ENCODE data around the gene OTUB1. TPM values are rescaled to one million over a fixed set of nuclear protein-coding genes. Genes with fewer than 3 reads are reported as not detected.
A peak's percentile ranks its signal among the peaks of the same experiment; 100 is the strongest.

The OTUB1 gene
- total and polyA plus RNA-seq, 9 of the 15 experiments (the other 6 are each of a cell fraction or from before 2014, with no cell fraction given) = 29.5 to 134 (median 66.1) TPM

GRCh38 chr11:63970902-63971301, 15.3 kb upstream of the OTUB1 start (continued):
- no peak for TF ChIP-seq NFIX (CRISPR knock-in tag; IDR thresholded peaks at IDR 0.05; ENCODE audit: low read depth)
- TF ChIP-seq PCBP2 (IDR thresholded peaks at IDR 0.05; ENCODE audit: low read depth, low read length, poor library complexity, severe bottlenecking) = no peak
- TF ChIP-seq BHLHE40 (IDR thresholded peaks at IDR 0.05; ENCODE audit: low read length) = peak; percentile 66
- peak; percentile 23; the same call in 1 of the 2 replicates for TF ChIP-seq TOE1 (IDR thresholded peaks at IDR 0.05; ENCODE audit: borderline replicate concordance)
- no peak for TF ChIP-seq TOE1 (CRISPR knock-in tag; IDR thresholded peaks at IDR 0.05; ENCODE audit: borderline replicate concordance, low read depth)
- peak; percentile 81 for TF ChIP-seq MAX (CRISPR knock-in tag; IDR thresholded peaks at IDR 0.05)
- TF ChIP-seq, protein P1, sequence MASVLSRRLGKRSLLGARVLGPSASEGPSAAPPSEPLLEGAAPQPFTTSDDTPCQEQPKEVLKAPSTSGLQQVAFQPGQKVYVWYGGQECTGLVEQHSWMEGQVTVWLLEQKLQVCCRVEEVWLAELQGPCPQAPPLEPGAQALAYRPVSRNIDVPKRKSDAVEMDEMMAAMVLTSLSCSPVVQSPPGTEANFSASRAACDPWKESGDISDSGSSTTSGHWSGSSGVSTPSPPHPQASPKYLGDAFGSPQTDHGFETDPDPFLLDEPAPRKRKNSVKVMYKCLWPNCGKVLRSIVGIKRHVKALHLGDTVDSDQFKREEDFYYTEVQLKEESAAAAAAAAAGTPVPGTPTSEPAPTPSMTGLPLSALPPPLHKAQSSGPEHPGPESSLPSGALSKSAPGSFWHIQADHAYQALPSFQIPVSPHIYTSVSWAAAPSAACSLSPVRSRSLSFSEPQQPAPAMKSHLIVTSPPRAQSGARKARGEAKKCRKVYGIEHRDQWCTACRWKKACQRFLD (CRISPR knock-in tag; IDR thresholded peaks at IDR 0.05) = peak; percentile 24; the same call in 1 of the 2 replicates
- peak; percentile 76 for TF ChIP-seq L3MBTL2 (IDR thresholded peaks at IDR 0.05)
- TF ChIP-seq, protein P2, sequence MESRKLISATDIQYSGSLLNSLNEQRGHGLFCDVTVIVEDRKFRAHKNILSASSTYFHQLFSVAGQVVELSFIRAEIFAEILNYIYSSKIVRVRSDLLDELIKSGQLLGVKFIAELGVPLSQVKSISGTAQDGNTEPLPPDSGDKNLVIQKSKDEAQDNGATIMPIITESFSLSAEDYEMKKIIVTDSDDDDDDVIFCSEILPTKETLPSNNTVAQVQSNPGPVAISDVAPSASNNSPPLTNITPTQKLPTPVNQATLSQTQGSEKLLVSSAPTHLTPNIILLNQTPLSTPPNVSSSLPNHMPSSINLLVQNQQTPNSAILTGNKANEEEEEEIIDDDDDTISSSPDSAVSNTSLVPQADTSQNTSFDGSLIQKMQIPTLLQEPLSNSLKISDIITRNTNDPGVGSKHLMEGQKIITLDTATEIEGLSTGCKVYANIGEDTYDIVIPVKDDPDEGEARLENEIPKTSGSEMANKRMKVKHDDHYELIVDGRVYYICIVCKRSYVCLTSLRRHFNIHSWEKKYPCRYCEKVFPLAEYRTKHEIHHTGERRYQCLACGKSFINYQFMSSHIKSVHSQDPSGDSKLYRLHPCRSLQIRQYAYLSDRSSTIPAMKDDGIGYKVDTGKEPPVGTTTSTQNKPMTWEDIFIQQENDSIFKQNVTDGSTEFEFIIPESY (CRISPR knock-in tag; IDR thresholded peaks at IDR 0.05) = 0 out of 2 replicates have a peak, but pooled peaks have one; percentile 38
- TF ChIP-seq, protein P3, sequence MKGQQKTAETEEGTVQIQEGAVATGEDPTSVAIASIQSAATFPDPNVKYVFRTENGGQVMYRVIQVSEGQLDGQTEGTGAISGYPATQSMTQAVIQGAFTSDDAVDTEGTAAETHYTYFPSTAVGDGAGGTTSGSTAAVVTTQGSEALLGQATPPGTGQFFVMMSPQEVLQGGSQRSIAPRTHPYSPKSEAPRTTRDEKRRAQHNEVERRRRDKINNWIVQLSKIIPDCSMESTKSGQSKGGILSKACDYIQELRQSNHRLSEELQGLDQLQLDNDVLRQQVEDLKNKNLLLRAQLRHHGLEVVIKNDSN (CRISPR knock-in tag; IDR thresholded peaks at IDR 0.05) = peak; percentile 66
- TF ChIP-seq TFE3 (CRISPR knock-in tag; IDR thresholded peaks at IDR 0.05) = peak; percentile 28; the same call in 1 of the 2 replicates
- no peak for TF ChIP-seq ZFPM2 (CRISPR knock-in tag; IDR thresholded peaks at IDR 0.05)
- no peak for TF ChIP-seq ZNF232 (CRISPR knock-in tag; IDR thresholded peaks at IDR 0.05)
- TF ChIP-seq, protein P4, sequence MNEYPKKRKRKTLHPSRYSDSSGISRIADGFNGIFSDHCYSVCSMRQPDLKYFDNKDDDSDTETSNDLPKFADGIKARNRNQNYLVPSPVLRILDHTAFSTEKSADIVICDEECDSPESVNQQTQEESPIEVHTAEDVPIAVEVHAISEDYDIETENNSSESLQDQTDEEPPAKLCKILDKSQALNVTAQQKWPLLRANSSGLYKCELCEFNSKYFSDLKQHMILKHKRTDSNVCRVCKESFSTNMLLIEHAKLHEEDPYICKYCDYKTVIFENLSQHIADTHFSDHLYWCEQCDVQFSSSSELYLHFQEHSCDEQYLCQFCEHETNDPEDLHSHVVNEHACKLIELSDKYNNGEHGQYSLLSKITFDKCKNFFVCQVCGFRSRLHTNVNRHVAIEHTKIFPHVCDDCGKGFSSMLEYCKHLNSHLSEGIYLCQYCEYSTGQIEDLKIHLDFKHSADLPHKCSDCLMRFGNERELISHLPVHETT (CRISPR knock-in tag; conservative IDR thresholded peaks at IDR 0.05 in 1 of 2, IDR thresholded peaks at IDR 0.05 in 1 of 2) = 0 out of 4 replicates have a peak, but pooled peaks of 1 of the 2 experiments have one; percentile 38
- TF ChIP-seq, protein P5, sequence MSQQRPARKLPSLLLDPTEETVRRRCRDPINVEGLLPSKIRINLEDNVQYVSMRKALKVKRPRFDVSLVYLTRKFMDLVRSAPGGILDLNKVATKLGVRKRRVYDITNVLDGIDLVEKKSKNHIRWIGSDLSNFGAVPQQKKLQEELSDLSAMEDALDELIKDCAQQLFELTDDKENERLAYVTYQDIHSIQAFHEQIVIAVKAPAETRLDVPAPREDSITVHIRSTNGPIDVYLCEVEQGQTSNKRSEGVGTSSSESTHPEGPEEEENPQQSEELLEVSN (IDR thresholded peaks at IDR 0.05; ENCODE audit: borderline replicate concordance in 1 of 2, extremely low read depth in 1 of 2, insufficient read depth in 1 of 2, insufficient read length in 1 of 2, low read depth in 1 of 2, low read length in 1 of 2, poor library complexity in 1 of 2, severe bottlenecking in 1 of 2) = peak; percentile 74 to 75

Data from K562 (cell line).